ENCODE data around the gene SCT. TPM values are rescaled to one million over a fixed set of nuclear protein-coding genes. Genes with fewer than 3 reads are reported as not detected.

SCT gene
- total RNA-seq, 1 donor from 2014 or later = not detected

DNA sequence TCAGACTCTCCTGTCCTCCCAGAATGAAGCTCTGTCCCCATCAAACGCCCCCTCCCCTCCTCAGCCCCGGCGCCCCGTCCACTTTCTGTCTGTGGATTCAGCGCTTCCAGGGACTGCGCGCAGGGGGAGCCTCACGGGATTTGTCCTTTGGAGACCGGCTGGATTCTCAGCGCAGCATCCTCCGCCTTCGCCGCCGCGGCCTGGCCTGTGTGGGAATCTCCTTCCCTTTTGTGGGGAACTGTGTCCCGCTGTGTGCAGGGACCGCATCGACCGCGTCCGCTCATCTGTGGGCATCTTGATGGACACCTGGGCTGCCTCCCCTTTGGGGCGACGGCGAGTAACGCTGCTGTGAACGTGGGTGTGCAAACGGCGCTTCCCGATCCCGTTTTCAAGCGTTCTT is 1.1 kb upstream of the SCT start:
- no peak overlapping the region for H3K4me3 ChIP-seq (ENCODE audit: low read depth, low read length)
- no peak for TF ChIP-seq CTCF (conservative IDR thresholded peaks at IDR 0.05; ENCODE audit: low read depth, low read length)
- no peak for DNase-seq (ENCODE audit: low read depth)

GRCh38 chr11:627308-627576 is 261 bp upstream of the SCT start:
- no peak for DNase-seq (ENCODE audit: low read depth)
- no peak for TF ChIP-seq CTCF (conservative IDR thresholded peaks at IDR 0.05; ENCODE audit: low read depth, low read length)
- no peak overlapping the region for H3K4me3 ChIP-seq (ENCODE audit: low read depth, low read length)

DNA sequence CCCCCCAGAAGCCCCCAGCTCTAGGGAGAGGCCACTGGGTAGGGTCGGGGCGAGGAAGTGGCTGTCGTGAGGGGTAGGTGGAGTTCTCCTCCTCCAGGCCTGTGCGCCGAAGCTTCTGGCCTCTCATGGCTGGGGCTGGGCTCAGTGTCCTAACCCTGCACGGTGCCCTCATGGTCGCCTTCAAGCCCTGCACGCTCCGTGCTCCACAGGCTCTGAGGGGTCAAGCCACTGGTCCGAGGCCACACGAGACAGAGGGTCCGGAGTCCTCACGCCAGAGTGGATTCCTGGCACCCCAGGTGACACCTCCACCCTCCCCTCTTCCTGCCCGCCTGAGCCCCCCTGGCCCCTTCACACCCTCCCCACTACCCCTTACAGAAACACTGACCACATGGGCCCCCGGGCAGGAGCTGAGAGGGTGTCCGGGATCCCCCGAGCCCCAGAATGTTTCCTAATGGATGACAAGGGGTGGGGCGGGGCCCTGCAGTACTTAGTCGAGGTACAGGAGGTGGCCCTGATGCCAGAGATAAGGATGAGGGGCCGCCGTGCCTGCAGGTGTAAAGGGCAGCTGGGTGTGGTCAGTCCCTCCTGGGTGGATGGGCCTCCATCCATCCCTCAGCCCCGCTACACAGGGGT is 1.2 kb downstream of the SCT start:
- no peak for DNase-seq (ENCODE audit: low read depth)
- no peak overlapping the region for H3K4me3 ChIP-seq (ENCODE audit: low read depth, low read length)

DNA sequence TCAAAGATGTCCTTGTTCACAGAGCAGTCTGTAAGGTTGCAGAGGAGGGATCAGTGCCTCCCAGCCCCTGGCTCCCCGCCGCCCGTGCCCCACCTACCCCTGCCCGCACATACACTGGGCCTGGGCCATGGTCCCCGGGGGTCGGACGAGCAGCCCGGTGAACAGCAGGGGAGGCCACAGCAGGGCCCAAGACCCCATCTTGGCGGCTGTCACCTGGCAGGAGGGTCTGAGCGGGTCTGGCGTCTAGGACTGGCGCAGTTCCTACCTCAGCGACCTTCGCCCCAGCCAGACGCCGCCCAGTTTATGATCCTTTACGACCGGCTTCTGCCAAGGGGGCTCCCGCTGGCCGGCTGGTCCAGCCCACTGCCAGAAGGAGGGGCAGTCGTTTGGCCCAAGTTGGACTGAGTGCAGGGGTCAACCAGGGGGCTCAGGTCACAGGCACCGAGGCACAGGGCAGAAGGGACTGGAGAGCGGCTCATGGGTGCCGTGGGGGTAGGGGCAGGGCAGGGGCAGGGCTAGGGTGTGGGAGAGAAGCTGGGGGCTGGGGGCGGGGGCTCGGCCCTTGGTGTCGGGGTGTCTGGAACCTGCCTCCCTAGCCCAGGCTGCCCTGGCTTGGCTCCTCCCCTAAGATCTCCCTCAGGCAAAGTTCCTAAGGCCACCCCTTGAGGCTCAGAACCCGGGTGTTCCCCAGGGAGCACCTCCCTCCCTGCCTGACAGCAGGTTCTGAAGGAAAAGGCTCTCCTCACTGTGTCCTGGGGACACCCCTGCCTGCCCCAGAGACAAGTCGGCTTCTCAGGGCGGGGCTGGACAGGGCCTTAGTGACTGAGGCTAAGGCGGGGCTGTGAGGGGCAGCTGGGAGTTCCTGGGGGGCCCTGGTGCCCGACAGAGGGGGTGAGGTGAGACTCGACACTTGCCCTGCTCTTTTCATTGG is 2.0 kb downstream of the SCT start, which contains the start of gene CDHR5:
TSS of gene CDHR5 (minus strand) at position 251 of the 931 bp plus-strand sequence. CDS start at position 198, 53 bp downstream.
- H3K4me3 ChIP-seq (ENCODE audit: low read depth, low read length) = no peak within 1 kb of the TSS
- DNase-seq (ENCODE audit: low read depth) = no peak
- TF ChIP-seq CTCF (conservative IDR thresholded peaks at IDR 0.05; ENCODE audit: low read depth, low read length) = no peak

More for the DNA sequence above, 1.2 kb downstream of the SCT start:
- no peak for TF ChIP-seq CTCF (conservative IDR thresholded peaks at IDR 0.05; ENCODE audit: low read depth, low read length)

GRCh38 chr11:623999-624704 is 2.8 kb downstream of the SCT start:
- no peak for DNase-seq (ENCODE audit: low read depth)
- no peak overlapping the region for H3K4me3 ChIP-seq (ENCODE audit: low read depth, low read length)
- TF ChIP-seq CTCF (conservative IDR thresholded peaks at IDR 0.05; ENCODE audit: low read depth, low read length) = no peak

DNA sequence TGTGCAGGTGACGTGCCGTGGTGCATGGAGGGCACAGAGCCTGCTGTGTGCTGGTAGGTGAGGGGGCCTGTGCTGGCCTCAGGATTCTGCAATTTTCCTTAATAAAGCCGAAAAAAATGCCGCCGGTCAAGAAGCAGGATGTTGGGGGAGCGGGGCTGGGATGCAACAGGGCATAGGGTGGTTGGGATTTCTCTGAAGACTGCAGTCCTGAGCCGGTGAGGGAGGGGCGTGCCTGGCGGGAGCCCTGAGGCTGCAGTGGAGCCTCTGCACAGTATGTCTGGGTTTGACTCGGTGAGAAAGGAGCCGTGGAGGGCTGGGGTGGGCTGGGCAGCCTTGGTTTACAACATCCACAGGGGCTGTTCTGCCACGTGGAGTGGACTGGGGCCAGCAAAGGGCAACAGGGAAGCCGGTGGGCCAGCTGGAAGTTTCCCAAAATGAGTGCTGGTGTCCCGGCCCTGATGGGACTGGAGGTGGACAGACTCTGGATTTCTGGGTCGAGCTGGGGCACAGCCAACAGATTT is 3.6 kb downstream of the SCT start:
- TF ChIP-seq CTCF (conservative IDR thresholded peaks at IDR 0.05; ENCODE audit: low read depth, low read length) = no peak
- DNase-seq (ENCODE audit: low read depth) = no peak
- no peak overlapping the region for H3K4me3 ChIP-seq (ENCODE audit: low read depth, low read length)

Measured in epithelial cell of proximal tubule (primary cell).